HepG2 (cell line): ENCODE results near the gene TBCCD1. TPM values are rescaled to one million over a fixed set of nuclear protein-coding genes. Genes with fewer than 3 reads are reported as not detected.
A peak's percentile ranks its signal among the peaks of the same experiment; 100 is the strongest.
"Not testable (repeated sequence)": the region's sequence is repeated elsewhere in the genome, so short reads cannot be mapped to it uniquely, and the experiment has no call there.

Experiments
- ATAC-seq: fragments of 200-7000 bp; cut with Tn5 transposase; 3 replicates; pipeline ENCODE4 v1.9.1; 2020; ENCODE audit warnings: mild to moderate bottlenecking, moderate library complexity
- BruUV-seq: library from RNA; stranded (reverse); fragments of 400-500 nt; replicated peaks from 2 replicates; lab custom pipeline; 2021; lab: Mats Ljungman, UMichigan
- CTCF ChIA-PET: fragments of 300-600 bp; formaldehyde crosslinking; extraction: SDS; loops from one replicate; lab custom pipeline; 2021; ENCODE audit warnings: low total read pairs, inconsistent platforms, low intra/inter-chr PET ratio; lab: Yijun Ruan, JAX
- POLR2A ChIA-PET: fragments of 350-600 bp; sonication (Branson Sonifier 250); formaldehyde crosslinking; loops from one replicate; lab custom pipeline; 2020; ENCODE audit warnings: antibody characterized with exemption, inconsistent platforms; lab: Yijun Ruan, JAX
- DNase-seq: peaks from one replicate; pipeline ENCODE4 v3.0.0-alpha.2; 2015; ENCODE audit warnings: low spot score
- FAIRE-seq: peaks from 3 replicates; lab custom pipeline; 2011; peaks lifted over from hg19 to GRCh38; lab: Jason Lieb, UNC
- H2AFZ ChIP-seq: one replicate; pipeline ENCODE4 v1.6.1; 2011; ENCODE audit warnings: low read length, inconsistent platforms
- H3K27ac ChIP-seq: fragments of 300-600 bp; 3 replicates; pipeline ENCODE4 v1.8.0; 2011; ENCODE audit warnings: mixed run types, mild to moderate bottlenecking, mixed read lengths, low read length, inconsistent platforms; ENCODE audit not compliant: insufficient read depth; ENCODE audit errors: extremely low read length
- H3K27me3 ChIP-seq, 2 experiments: fragments of 200-600 bp in 1 of 2; 2 replicates in 1 of 2; 3 replicates in 1 of 2; pipeline versions ENCODE4 v1.6.0 to v1.8.0; 2011; ENCODE audit warnings: low read length in 2 of 2, mild to moderate bottlenecking in 2 of 2, moderate library complexity in 2 of 2, inconsistent platforms in 1 of 2; ENCODE audit not compliant: insufficient read depth in 2 of 2, control insufficient read depth in 1 of 2
- H3K36me3 ChIP-seq, 2 experiments: fragments of 200-600 bp in 1 of 2; replicated peaks in 1 of 2; 2 replicates in 1 of 2; 3 replicates in 1 of 2; pipeline versions ENCODE4 v1.5.1 to v1.8.0; 2011; ENCODE audit warnings: low read length in 2 of 2, inconsistent platforms in 1 of 2; ENCODE audit not compliant: insufficient read depth in 2 of 2, control insufficient read depth in 1 of 2
- H3K4me1 ChIP-seq: 2 replicates; pipeline ENCODE4 v1.5.1; 2012; ENCODE audit warnings: low read length, inconsistent platforms; ENCODE audit not compliant: insufficient read depth
- H3K4me2 ChIP-seq: 2 replicates; pipeline ENCODE4 v1.6.0; 2011; ENCODE audit warnings: low read depth, low read length, inconsistent platforms
- H3K4me3 ChIP-seq, 3 experiments: fragments of 200-600 bp in 1 of 3; sonication (generic), shearing (Covaris generic) in 1 of 3; replicated peaks in 1 of 3; 2 replicates each; pipeline ENCODE4 v1.5.1; 2011 to 2016; ENCODE audit warnings: low read length in 3 of 3, inconsistent platforms in 2 of 3, low read depth in 2 of 3, mild to moderate bottlenecking in 2 of 3, control low read depth in 1 of 3, mixed read lengths in 1 of 3; ENCODE audit not compliant: insufficient read depth in 1 of 3
- H3K79me2 ChIP-seq: one replicate; pipeline ENCODE4 v1.6.1; 2011; ENCODE audit warnings: low read length, inconsistent platforms; ENCODE audit not compliant: insufficient read depth
- H3K9ac ChIP-seq: 2 replicates; pipeline ENCODE4 v1.6.0; 2011; ENCODE audit warnings: mild to moderate bottlenecking, low read depth, low read length, inconsistent platforms; ENCODE audit not compliant: insufficient read depth
- H3K9me3 ChIP-seq: 2 replicates; pipeline ENCODE4 v1.5.1; 2012; ENCODE audit warnings: mild to moderate bottlenecking, low read length
- H4K20me1 ChIP-seq: 2 replicates; pipeline ENCODE4 v1.6.0; 2011; ENCODE audit warnings: inconsistent platforms, mild to moderate bottlenecking, low read length, moderate library complexity; ENCODE audit not compliant: insufficient read depth
- HNRNPK ChIP-seq: fragments of 200-400 bp; formaldehyde crosslinking; IDR thresholded peaks from 2 replicates; pipeline ENCODE4 v1.6.1; 2018; ENCODE audit warnings: low read length, low read depth, moderate library complexity, mild to moderate bottlenecking; ENCODE audit not compliant: poor library complexity, severe bottlenecking
- XRCC5 ChIP-seq: fragments of 200-400 bp; formaldehyde crosslinking; optimal IDR thresholded peaks from 2 replicates; pipeline ENCODE3; 2017; ENCODE audit warnings: mild to moderate bottlenecking, low read length
- WGBS: methylation state at CpG from one replicate; pipeline ENCODE4 v1.1.6; 2017; ENCODE audit warnings: low lambda C conversion rate; 5-methylcytosine and 5-hydroxymethylcytosine counted together
- in situ Hi-C: cut with HindIII; loops from 2 replicates; pipeline ENCODE4 v1.10.0; 2017; ENCODE audit warnings: low pct_unique_long_range_greater_than_20kb; ENCODE audit not compliant: extremely low pct_ligation_motif_present
- intact Hi-C: fragments of 100-400 bp; cut with micrococcal nuclease; formaldehyde crosslinking; loops from one replicate; pipeline ENCODE4 v1.10.0; 2022; ENCODE audit not compliant: unreplicated experiment
- polyA plus RNA-seq, 8 experiments: library from polyadenylated mRNA; depleted of rRNA in 3 of 8; stranded (reverse) in 7 of 8; unstranded in 1 of 8; fragments of >200 nt; fragmentation: Illumina TruSeq in 4 of 8; extraction: Trizol in 4 of 8; gene quantifications; 2 replicates each; pipeline versions ENCODE4 v1.2.1 to v1.2.3, GENCODE V29; 2011 to 2016; ENCODE audit warnings: low read depth in 4 of 8, missing spikeins in 1 of 8, mixed read lengths in 1 of 8; ENCODE audit not compliant: insufficient read depth in 1 of 8
- total RNA-seq, 5 experiments: library from RNA; depleted of rRNA; stranded (reverse); fragments of >200 nt; fragmentation: Illumina TruSeq; extraction: Trizol; gene quantifications; 2 replicates each; pipeline ENCODE4 v1.2.3, GENCODE V29; 2016; ENCODE audit warnings: low read depth in 1 of 5

The TBCCD1 gene
- total and polyA plus RNA-seq, 2 of the 13 experiments (the other 11 are each of a cell fraction or from before 2014, with no cell fraction given), result 13.6 to 16.2 TPM

DNA sequence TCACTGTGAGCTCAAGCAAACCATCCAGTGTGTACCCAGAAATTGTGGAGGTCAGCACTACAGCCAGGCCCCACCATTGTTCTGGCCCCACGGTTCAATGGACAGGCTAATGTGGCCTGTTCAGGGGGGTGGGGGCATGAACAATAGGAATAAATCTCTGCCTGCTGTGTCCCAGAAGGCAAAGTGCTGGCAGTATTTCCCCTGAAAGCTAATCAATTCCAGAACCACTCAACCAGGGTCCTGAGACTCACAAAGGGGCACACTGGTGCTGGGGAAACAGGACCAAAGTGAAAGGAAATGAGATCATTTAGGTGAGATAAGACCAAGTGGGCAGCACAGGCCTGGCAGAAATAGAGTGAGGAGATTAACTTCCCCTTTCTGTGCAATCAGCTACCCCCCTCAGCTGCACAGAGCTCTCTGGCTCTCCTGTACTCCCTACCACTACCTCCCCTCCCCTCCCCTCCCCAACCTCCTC is 34.5 kb downstream of the TBCCD1 start:
- ChIA-PET CTCF (no interaction called here), POLR2A (no interaction called here)
- H4K20me1 ChIP-seq, result no peaks in the 10 kb centered on the region
- FAIRE-seq, result no peak
- no peak for TF ChIP-seq XRCC5
- peak; percentile 35 for TF ChIP-seq HNRNPK
- 0% methylated on average over 1 of the region's 1 CpG for WGBS
- no peaks in the 10 kb centered on the region for H3K9me3 ChIP-seq
- H3K27ac ChIP-seq, result no peak overlapping the region
- H3K4me1 ChIP-seq, result peaks cover 10% of the 10 kb centered on the region
- H3K36me3 ChIP-seq, result no peaks in the 10 kb centered on the region
- no peaks in the 10 kb centered on the region for H3K27me3 ChIP-seq
- in situ Hi-C loops, result no loop called here
- no peak overlapping the region for H2AFZ ChIP-seq
- no TSS peak for BruUV-seq
- no peak for ATAC-seq
- no peak overlapping the region for H3K9ac ChIP-seq
- no peak for DNase-seq
- intact Hi-C loops, result no loop called here
- H3K4me2 ChIP-seq, result no peak overlapping the region
- no peaks in the 10 kb centered on the region for H3K79me2 ChIP-seq
- H3K4me3 ChIP-seq, result no peak overlapping the region

GRCh38 chr3:186531694-186532093 is 35.4 kb downstream of the TBCCD1 start:
- H4K20me1 ChIP-seq, DNase-seq, H3K4me3 ChIP-seq, intact Hi-C loops, FAIRE-seq, H2AFZ ChIP-seq, H3K79me2 ChIP-seq, H3K9me3 ChIP-seq, ATAC-seq, H3K4me2 ChIP-seq, POLR2A ChIA-PET, H3K27me3 ChIP-seq, BruUV-seq, H3K36me3 ChIP-seq, CTCF ChIA-PET, H3K9ac ChIP-seq, H3K27ac ChIP-seq, in situ Hi-C loops: not testable (repeated sequence)
- peaks cover 11% of the 10 kb centered on the region for H3K4me1 ChIP-seq
- WGBS, result 79% methylated on average over 3 of the region's 3 CpGs
